OCI-LY3 (cell line): ENCODE measurements around the gene SERPINA1.

Experiments
- CTCF ChIP-seq: fragments of 200-600, 300-600 bp; sonication (generic); IDR thresholded peaks from 2 replicates; pipeline ENCODE4 v1.5.1; 2014; ENCODE audit warnings: antibody characterized with exemption, low read length, low read depth
- EZH2phosphoT487 ChIP-seq: fragments of 200-600 bp; shearing (Covaris generic); IDR thresholded peaks from 2 replicates; pipeline ENCODE4 v1.6.1; 2018; ENCODE audit warnings: antibody characterized with exemption, mixed run types, low read depth

- TF ChIP-seq CTCF = no peak
- no peak for TF ChIP-seq EZH2phosphoT487
These were observed 9.7 kb downstream of the SERPINA1 start for GRCh38 chr14:94378527-94379290.
